ENCODE results near the gene TIAM1. TPM values are rescaled to one million over a fixed set of nuclear protein-coding genes. Genes with fewer than 3 reads are reported as not detected.

Gene TIAM1
- total RNA-seq, 1 donor from 2014 or later, result 35.4 TPM

GRCh38 chr21:31194510-31195293 lies 149.4 kb downstream of the TIAM1 start:
- Mint-ChIP-seq H3K36me3 (ENCODE audit: insufficient read depth) (peaks cover 18% of the 10 kb centered on the region), H3K9me3 (ENCODE audit: low read depth) (no peaks in the 10 kb centered on the region)

GRCh38 chr21:31193761-31194160 lies 150.3 kb downstream of the TIAM1 start:
- H3K4me3 Mint-ChIP-seq (ENCODE audit: low read depth), result no peak overlapping the region
- TF ChIP-seq CTCF (IDR thresholded peaks at IDR 0.05; ENCODE audit: unreplicated experiment), result no peak
- H3K9me3 Mint-ChIP-seq (ENCODE audit: low read depth), result no peaks in the 10 kb centered on the region
- no peak overlapping the region for H3K27ac Mint-ChIP-seq
- H3K27me3 Mint-ChIP-seq, result peaks cover 20% of the 10 kb centered on the region
- H3K4me1 Mint-ChIP-seq (ENCODE audit: low read depth), result peaks cover 23% of the 10 kb centered on the region
- peaks cover 18% of the 10 kb centered on the region for H3K36me3 Mint-ChIP-seq (ENCODE audit: insufficient read depth)
- DNase-seq (ENCODE audit: low spot score, unreplicated experiment), result no peak

More at GRCh38 chr21:31194510-31195293, 149.4 kb downstream of the TIAM1 start:
- Mint-ChIP-seq H3K4me1 (ENCODE audit: low read depth) (peaks cover 23% of the 10 kb centered on the region), H3K4me3 (ENCODE audit: low read depth) (no peak overlapping the region), H3K27me3 (peaks cover 20% of the 10 kb centered on the region), H3K27ac (no peak overlapping the region)
- DNase-seq (ENCODE audit: low spot score, unreplicated experiment), result no peak
- no peak for TF ChIP-seq CTCF (IDR thresholded peaks at IDR 0.05; ENCODE audit: unreplicated experiment)

GRCh38 chr21:31191553-31191952 lies 152.5 kb downstream of the TIAM1 start:
- no peaks in the 10 kb centered on the region for H3K9me3 Mint-ChIP-seq (ENCODE audit: low read depth)
- no peak for DNase-seq (ENCODE audit: low spot score, unreplicated experiment)
- no peak overlapping the region for H3K27ac Mint-ChIP-seq
- H3K4me1 Mint-ChIP-seq (ENCODE audit: low read depth), result peaks cover 21% of the 10 kb centered on the region
- H3K27me3 Mint-ChIP-seq, result peaks cover 20% of the 10 kb centered on the region
- no peak overlapping the region for H3K4me3 Mint-ChIP-seq (ENCODE audit: low read depth)
- H3K36me3 Mint-ChIP-seq (ENCODE audit: insufficient read depth), result peaks cover 17% of the 10 kb centered on the region
- no peak for TF ChIP-seq CTCF (IDR thresholded peaks at IDR 0.05; ENCODE audit: unreplicated experiment)

GRCh38 chr21:31190516-31190915 lies 153.5 kb downstream of the TIAM1 start:
- H3K4me1 Mint-ChIP-seq (ENCODE audit: low read depth), result peaks cover 16% of the 10 kb centered on the region
- peaks cover 14% of the 10 kb centered on the region for H3K36me3 Mint-ChIP-seq (ENCODE audit: insufficient read depth)
- no peak overlapping the region for H3K4me3 Mint-ChIP-seq (ENCODE audit: low read depth)
- no peak for DNase-seq (ENCODE audit: low spot score, unreplicated experiment)
- H3K27me3 Mint-ChIP-seq, result peaks cover 15% of the 10 kb centered on the region
- H3K9me3 Mint-ChIP-seq (ENCODE audit: low read depth), result no peaks in the 10 kb centered on the region
- no peak for TF ChIP-seq CTCF (IDR thresholded peaks at IDR 0.05; ENCODE audit: unreplicated experiment)
- H3K27ac Mint-ChIP-seq, result no peak overlapping the region

GRCh38 chr21:31187499-31187898 lies 156.6 kb downstream of the TIAM1 start:
- H3K27me3 Mint-ChIP-seq, result peaks cover 4% of the 10 kb centered on the region
- H3K27ac Mint-ChIP-seq, result no peak overlapping the region
- H3K9me3 Mint-ChIP-seq (ENCODE audit: low read depth), result no peaks in the 10 kb centered on the region
- H3K4me1 Mint-ChIP-seq (ENCODE audit: low read depth), result no peaks in the 10 kb centered on the region
- H3K36me3 Mint-ChIP-seq (ENCODE audit: insufficient read depth), result peaks cover 7% of the 10 kb centered on the region
- H3K4me3 Mint-ChIP-seq (ENCODE audit: low read depth), result no peak overlapping the region
- no peak for DNase-seq (ENCODE audit: low spot score, unreplicated experiment)
- TF ChIP-seq CTCF (IDR thresholded peaks at IDR 0.05; ENCODE audit: unreplicated experiment), result no peak

Data from progenitor cell of endocrine pancreas (in vitro differentiated cells).